Measurements from ENCODE around the gene RSPO3.

Gene RSPO3

GRCh38 chr6:127114214-127114760 is 4.2 kb upstream of the RSPO3 start:
- DNase-seq, result no peak

DNA sequence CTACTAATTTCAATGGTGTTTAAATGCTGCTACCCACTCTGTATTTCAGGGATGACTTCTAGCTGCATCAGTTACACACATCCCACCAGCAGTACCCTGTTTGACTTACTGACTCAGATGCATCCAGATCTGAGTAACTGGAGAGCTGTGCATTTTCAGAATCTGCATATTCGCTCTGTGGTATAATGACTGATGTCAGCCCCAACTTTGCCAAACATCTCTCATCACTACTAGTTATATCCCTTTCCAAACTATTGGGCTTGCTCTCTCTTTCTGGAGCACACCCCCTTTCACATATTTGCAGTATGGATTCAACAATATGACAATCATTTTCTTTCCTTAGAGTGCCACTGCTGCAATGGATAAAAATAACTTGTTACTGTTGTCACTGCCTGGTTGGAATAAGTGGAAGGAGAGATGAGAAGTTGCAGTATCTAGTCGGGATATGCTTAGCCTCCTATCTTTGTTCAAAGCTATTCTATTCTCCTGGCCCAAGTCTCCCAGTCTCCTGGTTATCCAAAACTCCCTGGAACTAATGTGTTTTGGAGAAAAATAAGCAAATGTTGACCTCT is 3.3 kb upstream of the RSPO3 start:
- no peak for DNase-seq

DNA sequence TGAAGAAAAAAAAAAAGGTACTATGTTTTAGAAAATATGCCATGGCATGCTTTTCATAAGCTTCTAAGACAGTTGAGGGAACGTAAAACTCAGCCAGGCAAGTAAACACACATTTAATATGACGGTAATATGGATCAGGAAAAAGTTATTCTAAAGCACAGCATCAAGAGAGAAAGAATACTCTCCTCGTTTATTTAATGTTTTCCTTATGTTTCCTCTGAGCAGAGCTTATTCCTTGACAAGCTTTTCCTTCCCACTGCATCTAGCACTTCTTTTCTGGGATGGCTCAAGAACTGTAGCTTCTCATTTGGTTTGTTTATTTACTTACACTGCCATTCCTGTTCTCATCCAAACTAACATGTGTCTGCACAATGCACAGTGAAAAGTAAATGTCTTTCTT is 2.7 kb upstream of the RSPO3 start:
- DNase-seq, result no peak

- DNase-seq, result no peak
These were observed 533 bp upstream of the RSPO3 start for GRCh38 chr6:127117979-127118297.

GRCh38 chr6:127119102-127120022 is 891 bp downstream of the RSPO3 start:
- no peak for DNase-seq

DNA sequence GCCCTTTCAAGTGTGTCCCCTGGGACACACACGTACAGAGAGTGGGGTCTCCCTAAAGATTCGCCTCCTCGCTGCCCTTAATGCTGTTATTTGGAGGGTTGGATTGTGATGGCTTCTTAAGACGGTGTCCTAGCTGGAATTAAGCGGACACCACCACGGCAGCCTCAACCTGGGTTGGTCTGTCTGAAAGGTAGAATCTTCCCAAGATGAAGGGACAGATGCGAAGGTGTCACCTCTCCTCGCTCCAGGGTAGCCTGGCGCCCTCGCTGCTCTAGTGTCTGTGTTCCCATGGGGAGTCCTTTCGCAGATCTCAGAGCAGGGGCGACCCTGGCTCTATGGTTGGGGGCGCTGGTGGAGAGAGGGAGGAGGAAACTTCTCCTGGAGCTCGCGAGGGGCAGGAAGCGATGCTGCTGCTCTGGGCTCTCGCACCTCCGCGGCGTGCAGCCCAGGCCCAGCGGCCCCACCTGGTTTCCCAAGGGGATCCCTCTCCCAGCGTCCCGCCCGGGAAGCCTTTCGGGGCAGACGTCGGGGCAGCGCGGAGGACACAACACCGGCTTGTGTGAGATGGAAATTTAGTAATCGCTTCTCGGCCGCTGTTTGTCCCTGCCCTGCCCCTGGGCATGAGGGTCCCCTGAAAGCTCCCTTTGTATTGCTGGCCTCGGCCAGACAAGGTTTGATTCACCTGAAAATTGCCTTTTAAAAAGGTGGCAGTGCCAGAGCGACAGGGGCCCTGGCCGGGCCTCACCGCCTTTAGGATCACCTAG is 1.7 kb downstream of the RSPO3 start:
- no peak for DNase-seq

DNA sequence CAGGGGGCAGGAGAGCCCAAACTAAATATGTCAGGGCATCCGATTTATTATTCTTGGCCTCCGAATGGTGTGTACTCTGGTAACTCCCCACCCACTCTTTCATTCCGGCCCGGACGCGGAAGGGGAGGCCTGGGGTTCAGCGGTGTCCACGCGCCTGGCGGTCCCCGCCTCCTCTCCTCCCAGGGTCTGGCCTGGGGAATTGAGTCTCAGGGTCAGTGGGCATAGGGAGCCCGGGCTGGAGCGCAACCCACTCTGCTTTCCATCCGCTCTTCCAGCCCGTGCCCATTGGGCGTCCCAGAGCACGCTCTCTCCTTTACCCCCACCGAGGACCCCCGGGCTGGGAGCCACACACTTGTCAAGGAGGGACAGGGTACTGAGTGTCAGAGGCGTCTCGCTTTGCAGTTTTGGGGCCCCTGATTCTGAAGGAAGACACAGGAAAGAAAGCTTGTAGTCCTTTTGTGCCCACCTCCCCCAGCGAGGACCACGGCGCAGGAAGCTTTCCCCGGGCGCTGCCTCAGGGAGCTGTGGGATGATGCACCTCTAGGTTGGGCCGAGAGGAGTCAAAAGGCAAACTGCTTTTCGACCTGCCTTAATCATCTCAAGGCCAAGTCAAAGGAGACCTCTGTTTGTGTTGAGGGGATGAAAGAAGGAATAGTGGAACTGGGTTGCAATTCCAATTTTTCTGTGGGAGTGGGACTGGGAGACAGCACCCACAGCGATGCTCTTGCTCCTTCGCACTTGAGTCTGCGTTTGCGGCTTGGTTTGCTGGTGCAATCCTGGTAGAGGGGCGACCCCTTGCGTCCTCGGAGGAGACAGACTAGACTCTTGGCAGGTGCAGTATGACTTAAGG is 2.5 kb downstream of the RSPO3 start:
- peak; percentile 96 for DNase-seq

DNA sequence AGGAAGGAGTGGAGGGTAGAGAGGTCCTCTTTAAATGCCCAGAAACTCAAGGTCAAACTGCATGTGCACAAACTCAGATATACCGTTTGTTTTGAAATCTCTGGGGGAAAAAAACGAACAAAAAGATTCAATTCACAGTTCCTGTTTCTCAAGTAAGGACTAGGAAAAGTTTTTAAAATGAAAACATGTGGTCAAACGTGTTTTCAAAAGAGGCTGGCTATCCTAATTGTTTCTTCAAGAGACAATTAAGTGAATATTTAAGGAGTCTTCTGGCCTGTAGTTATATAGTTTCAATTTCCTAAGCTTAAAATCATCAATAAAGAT is 3.1 kb downstream of the RSPO3 start:
- DNase-seq, result no peak

- no peak for DNase-seq
These were observed 5.7 kb downstream of the RSPO3 start for GRCh38 chr6:127124172-127124571.

- no peak for DNase-seq
These were observed 6.2 kb downstream of the RSPO3 start for GRCh38 chr6:127124680-127125079.

- DNase-seq, result no peak
These were observed 9.6 kb downstream of the RSPO3 start for GRCh38 chr6:127128066-127128465.

GRCh38 chr6:127129251-127129650 is 10.8 kb downstream of the RSPO3 start:
- no peak for DNase-seq

GRCh38 chr6:127131275-127131674 is 12.8 kb downstream of the RSPO3 start:
- no peak for DNase-seq

- DNase-seq, result peak; percentile 71
These were observed 13.4 kb downstream of the RSPO3 start for GRCh38 chr6:127131772-127132376.

DNA sequence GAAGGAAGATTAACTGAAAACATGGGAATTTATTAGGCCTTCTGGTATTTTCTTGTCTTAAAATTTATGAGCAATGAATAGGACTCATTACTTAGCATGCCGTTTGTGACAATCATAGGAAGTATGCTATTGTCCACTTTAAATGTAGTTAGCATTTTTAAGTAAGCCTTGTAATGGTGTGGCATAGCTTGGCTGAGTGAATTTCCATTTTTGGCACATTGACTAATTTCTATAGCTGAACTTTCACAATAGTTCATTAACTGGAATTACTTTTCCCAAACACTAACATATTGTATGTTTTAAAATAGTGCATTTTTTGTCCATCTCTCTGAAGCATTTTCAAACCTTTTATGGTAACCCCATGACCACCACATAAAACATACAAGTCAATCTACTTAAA is 15.7 kb downstream of the RSPO3 start:
- no peak for DNase-seq

GRCh38 chr6:127136786-127137185 is 18.3 kb downstream of the RSPO3 start:
- DNase-seq, result no peak

DNA sequence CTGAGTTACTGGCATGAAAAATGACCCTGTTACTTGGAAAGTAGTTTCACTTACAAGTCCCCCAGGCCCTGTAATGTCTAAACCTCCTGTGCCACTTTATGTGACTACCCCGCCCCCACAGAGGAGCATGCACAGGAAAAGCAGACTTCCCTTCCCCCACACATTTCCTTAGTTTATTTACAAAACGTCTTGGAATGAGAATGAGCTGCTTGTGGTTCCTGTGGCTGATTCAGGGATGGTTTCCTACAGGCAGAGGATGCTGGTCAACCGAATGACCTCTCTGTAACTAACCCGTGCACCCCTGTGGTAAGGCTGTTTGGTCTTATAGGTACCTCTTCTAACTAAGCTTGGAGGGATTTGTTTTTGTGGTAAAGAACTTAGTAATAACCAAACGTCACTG is 28.5 kb downstream of the RSPO3 start:
- DNase-seq, result no peak

GRCh38 chr6:127147534-127147933 is 29.1 kb downstream of the RSPO3 start:
- no peak for DNase-seq

GRCh38 chr6:127148511-127148910 is 30.0 kb downstream of the RSPO3 start:
- DNase-seq, result peak; percentile 50

- DNase-seq, result no peak
These were observed 36.0 kb downstream of the RSPO3 start for GRCh38 chr6:127154509-127154908.

GRCh38 chr6:127160484-127160883 is 42.0 kb downstream of the RSPO3 start:
- no peak for DNase-seq

DNA sequence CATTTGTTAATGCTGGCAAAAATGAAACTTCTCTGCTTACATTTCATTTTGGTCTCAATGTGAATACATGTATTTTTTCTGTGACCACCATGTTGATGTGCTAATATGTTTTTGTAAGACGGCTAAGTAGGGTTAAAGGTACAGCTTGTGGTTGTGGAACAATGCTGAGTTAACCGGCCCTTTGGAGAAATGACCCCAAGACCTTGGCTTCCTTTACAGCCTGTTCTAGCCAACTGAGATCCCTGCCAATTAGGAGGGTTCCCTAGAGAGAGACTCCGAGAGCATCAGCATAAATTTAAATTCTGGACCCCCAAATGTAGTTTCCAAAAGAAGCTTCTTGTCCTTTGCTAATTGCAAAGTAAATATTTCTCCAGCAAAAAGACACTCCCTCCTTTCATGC is 44.4 kb downstream of the RSPO3 start:
- no peak for DNase-seq
